Measurements from ENCODE around the gene ABCD3.
A peak's percentile ranks its signal among the peaks of the same experiment; 100 is the strongest.

ABCD3 gene

DNA sequence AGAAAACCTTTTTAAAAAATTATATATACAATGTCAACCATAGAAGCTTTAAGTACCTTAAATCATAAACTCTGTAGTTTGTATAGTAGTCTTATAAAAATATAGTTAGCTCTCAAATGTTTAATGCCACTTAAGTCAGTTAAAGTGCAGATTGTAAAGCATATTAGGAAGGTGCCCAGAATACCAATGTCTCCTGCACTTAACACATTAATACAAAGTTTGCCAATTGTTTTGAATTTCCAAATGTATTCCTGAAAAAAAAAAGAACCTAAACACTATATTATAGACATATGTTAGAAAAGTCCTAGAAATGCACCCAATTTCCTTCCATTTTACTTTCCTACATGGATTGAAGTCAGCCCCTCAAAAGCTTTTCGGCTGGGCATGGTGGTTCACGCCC lies 111.2 kb downstream of the ABCD3 start:
- no peak for DNase-seq

DNA sequence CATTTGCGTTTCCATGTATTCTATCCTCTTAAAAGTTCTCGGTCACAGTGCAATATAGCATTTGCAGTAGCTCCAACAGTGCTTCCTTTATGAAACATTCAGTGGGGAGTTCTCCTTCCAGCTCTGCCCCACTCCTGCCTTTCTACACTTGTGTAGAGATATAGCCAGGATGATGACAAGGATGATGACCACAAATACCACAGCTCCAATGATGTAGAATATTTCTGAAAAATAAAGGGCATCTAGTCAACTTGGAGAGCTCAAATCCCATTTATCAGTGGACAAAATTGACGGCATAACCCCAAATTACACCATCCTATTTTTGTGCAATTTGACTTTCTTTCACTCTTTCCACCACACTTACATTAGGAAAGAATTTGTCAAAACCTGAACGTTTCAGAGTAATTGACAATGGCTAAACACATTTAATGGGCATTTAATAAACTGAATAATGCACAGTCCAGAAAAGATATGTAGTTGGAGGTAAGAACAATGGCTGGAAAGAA lies 112.2 kb downstream of the ABCD3 start:
- DNase-seq = no peak

DNA sequence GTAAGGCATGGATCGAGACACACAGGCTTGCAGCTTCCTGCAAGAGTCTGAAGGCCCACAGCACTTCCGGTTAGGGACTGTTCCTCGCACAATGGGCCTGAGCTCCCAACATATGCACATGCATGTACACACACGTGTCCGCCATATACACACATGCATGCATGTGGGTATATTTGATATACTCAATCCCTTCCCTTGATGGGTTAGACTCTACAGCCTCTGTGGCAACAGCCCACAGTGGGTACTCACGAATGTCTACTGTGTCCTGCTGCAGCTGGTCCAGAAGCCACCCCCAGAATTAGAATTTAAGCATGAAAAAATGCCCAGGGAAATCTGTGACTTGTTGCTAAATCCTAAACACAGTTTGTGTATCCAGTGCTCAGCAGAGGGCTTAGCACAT lies 113.5 kb downstream of the ABCD3 start:
- DNase-seq = no peak

DNA sequence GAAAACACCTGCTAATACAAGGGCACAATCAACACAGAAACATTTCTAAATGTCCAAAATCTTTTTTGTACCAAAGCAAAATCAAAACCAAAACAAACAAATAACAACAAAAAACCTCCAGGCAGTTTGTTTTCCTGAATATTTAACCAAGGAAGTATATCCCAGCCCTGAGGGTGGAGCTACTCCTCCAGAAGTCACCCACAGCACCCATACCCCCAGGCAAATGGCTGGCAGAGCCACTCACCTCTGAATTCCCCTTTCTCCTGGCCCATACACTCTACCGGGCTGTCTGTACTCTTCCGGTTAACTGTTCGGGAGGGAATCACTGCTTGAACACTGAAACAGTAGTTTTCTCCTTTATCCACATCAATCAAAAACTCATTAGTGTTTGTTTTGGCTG lies 113.9 kb downstream of the ABCD3 start:
- no peak for DNase-seq

GRCh38 chr1:94535095-94535494 lies 116.9 kb downstream of the ABCD3 start:
- no peak for DNase-seq

GRCh38 chr1:94535879-94536278 lies 117.7 kb downstream of the ABCD3 start:
- no peak for DNase-seq

GRCh38 chr1:94537254-94537653 lies 119.1 kb downstream of the ABCD3 start:
- DNase-seq = no peak

GRCh38 chr1:94538243-94538827 lies 120.1 kb downstream of the ABCD3 start:
- no peak for DNase-seq

- DNase-seq = no peak
Observed at GRCh38 chr1:94539496-94539895, 121.3 kb downstream of the ABCD3 start.

DNA sequence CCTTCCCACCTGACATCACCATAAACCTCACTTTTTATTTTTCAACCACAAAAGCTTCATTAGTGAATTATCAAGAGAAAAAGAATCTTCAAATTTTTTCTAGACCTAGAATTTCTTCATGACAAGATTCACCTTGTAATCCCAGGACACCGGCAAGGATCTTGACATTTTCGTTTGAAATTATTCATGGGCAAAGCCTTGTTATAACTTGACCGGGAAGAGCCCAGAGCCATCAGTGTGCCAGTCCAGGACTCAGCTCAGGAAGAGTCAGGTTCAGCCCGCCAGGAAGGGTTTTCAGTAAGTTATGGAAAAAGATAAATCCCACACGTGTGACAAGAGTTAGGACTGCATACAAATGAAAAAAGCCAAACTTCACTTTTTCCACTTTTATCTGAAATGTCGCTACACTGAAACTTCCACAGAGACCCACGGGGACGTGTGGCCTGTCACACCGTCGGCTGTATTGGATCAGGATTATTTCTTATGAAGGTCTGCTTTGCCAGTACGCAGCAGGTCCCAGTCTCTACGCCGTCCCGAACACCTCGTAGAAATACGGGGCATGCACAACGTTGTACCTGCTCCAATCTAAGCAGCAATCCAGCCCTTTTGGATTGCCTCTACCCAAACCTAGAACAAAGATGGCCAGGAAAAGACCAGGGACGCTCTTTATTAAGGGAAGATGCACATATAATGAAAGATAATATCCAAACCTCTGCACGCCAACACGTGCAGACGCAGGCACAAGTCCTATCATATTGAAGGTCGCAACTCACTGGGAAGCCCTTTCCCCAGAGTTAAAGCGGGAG lies 122.5 kb downstream of the ABCD3 start:
- DNase-seq = no peak

GRCh38 chr1:94541246-94542087 lies 123.3 kb downstream of the ABCD3 start, which contains the start of gene F3:
Gene F3 (minus strand): TSS chr1:94541759. CDS start chr1:94541636, 123 bp downstream.
- DNase-seq = peak; percentile 72

DNA sequence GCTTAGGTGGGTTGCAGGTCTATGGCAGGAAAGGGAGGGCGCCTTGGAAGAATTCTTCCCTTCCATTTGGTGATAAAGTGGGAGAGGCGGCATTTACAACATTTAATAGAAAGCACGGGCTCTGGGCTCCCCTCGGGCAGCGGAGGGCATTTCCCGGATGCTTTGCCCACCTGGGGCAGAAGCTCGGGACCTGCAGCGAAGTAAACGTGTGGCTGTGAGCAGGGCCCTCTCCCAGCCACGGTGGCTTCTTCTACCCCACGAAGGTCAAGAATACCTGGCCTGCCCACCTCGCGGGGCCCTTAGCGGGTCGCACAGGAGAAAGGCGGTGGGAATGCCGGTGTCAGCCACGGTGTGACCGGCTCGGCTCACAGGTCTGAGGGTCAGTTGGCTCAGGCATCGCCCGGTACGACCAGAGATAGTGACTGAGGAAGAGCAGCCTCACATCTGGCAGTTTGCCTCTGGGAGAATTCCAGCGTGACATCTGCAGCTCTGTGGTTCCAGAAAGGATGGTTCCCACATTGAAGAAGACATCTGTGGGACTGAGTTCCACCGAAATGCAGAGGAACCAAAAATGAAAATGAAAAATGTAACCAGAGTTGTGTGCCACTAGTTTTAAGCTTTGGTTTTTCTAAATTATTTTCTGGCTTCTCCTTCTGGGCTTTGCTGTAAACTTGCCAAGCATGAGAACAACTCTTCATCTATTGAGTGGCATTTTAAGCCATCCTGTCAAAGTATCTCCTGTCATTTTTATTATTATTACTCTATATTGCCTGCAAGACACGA lies 124.1 kb downstream of the ABCD3 start:
- no peak for DNase-seq

DNA sequence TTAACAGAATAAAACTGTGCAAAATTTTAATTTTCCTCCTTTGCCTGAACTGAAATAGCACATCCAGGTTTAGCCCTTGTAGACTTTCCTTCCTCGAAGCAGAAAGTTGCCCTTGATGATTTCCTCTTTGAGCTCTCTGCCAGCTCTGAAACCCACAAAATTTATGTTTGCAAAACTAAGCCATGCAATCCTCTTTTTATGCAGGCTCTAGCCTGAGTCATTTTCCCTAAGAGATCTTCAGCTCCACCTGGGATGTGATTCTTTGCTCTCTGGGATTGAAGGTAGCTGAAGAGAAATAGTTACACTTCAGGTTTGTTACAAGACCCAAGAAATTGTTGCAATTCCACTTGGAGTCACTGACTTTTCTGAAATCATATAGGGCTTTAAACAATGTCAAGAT lies 124.8 kb downstream of the ABCD3 start:
- DNase-seq = no peak

- no peak for DNase-seq
Observed at GRCh38 chr1:94543893-94544635, 125.9 kb downstream of the ABCD3 start.

- no peak for DNase-seq
Observed at GRCh38 chr1:94544706-94545490, 126.7 kb downstream of the ABCD3 start.

- DNase-seq = no peak
Observed at GRCh38 chr1:94549706-94550105, 131.5 kb downstream of the ABCD3 start.

DNA sequence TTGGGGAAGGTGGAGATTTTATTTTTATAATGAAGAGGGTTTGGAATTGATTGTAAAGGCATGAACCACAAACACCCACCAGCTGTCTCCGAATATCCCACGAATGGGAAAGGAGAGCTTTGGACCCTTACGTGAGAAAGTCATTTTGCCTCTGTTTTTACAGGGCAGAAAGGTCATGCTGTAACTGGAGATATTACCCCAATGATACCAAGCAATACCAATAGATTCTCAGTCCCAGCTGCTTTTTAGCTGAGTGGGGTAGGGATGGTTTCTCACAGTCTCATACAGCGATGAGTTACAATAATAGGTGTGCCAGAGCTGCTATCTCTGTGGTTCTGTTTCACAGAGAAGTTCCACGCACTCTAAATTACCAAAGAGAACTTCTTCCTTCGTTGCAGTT lies 132.2 kb downstream of the ABCD3 start:
- no peak for DNase-seq

DNA sequence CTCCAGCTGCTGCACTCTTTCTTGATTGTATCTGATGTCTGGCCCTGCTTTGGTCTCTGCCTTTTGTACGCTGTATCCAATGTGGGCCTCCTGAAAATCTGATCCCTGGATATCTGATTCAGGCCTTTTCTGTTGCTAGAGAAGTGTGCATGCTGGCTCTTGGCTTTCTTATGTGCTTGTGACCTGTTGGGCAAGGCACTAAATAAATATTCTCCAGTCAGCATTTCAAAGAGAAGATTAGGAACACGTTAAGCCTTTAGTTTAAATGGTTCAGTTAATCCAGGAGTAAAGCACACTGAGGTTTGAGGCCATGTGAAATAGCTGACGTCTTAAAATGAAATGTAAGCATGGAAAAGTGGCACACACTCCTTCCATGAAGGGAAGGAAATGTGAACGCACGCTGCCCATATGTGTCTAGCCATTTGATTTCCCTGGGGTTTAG lies 132.6 kb downstream of the ABCD3 start:
- no peak for DNase-seq

DNA sequence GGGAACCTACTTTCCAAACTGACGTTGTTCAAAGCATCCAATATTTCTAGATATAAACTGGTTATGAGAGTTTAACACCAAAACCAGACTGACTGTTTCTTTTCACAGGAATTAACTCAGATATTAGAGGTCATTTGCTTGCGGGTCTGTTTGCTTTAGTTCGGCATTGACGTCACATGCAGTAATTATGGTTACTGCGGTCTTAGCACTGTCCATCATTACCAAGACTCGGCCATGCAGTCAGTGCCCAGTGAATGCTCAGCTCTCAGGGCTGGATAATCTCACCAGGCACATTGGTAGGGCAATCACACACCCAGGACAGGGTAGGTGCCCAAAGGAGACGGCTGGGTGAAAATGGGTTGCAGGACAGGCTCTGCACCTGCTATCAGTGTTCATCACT lies 133.3 kb downstream of the ABCD3 start:
- no peak for DNase-seq

DNA sequence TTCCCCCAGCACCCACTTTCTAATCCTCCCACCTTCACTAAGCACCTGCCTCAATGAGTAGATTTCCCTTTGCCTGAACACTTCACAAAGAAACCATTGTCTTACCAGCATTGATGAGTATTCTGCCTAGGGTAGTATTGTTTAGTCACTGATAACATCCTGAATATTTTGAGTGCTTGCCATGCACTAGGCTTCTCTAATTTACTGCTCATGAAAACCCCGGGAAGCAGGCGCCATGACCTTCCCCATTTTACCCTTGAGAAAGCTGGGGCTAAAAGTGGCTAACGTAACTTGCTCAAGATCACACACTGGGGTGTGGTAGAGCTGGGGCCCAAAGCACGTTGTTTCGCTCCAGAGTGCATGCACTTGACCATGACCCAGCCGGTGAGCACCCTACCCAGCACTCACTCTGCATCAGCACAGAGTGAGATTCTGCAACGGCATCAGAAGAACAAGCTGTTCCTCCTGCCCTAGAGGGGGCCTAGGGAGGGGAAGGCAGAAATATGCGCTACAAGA lies 133.9 kb downstream of the ABCD3 start:
- no peak for DNase-seq

GRCh38 chr1:94553323-94553730 lies 135.1 kb downstream of the ABCD3 start:
- DNase-seq = no peak
